GM18520 (cell line): ENCODE data around the gene GPRIN2.
"Not testable (repeated sequence)": the region's sequence is repeated elsewhere in the genome, so short reads cannot be mapped to it uniquely, and the experiment has no call there.

Source experiments
- ATAC-seq: cut with Tn5 transposase; IDR thresholded peaks from one replicate; pipeline ENCODE4 v1.9.1; 2021; ENCODE audit not compliant: unreplicated experiment

Gene GPRIN2

GRCh38 chr10:46570655-46571054 lies 14.2 kb upstream of the GPRIN2 start:
- ATAC-seq: not testable (repeated sequence)

- ATAC-seq: not testable (repeated sequence)
Measured at GRCh38 chr10:46567151-46567550, 10.7 kb upstream of the GPRIN2 start.

- peak; percentile 55 for ATAC-seq
Measured at GRCh38 chr10:46565591-46566332, 9.3 kb upstream of the GPRIN2 start.

GRCh38 chr10:46560952-46561351 lies 4.5 kb upstream of the GPRIN2 start:
- ATAC-seq: no peak

- ATAC-seq: no peak
Measured at GRCh38 chr10:46560381-46560780, 3.9 kb upstream of the GPRIN2 start.

GRCh38 chr10:46559231-46559671 lies 2.8 kb upstream of the GPRIN2 start:
- no peak for ATAC-seq

GRCh38 chr10:46558392-46559185 lies 2.1 kb upstream of the GPRIN2 start:
- ATAC-seq: no peak

GRCh38 chr10:46558122-46558391 lies 1.6 kb upstream of the GPRIN2 start:
- ATAC-seq: no peak

- ATAC-seq: no peak
Measured at GRCh38 chr10:46557319-46558121, 1.1 kb upstream of the GPRIN2 start.

GRCh38 chr10:46555713-46556514 lies 544 bp downstream of the GPRIN2 start:
- no peak for ATAC-seq

GRCh38 chr10:46555366-46555712 lies 1.1 kb downstream of the GPRIN2 start:
- ATAC-seq: no peak

- no peak for ATAC-seq
Measured at GRCh38 chr10:46554166-46554781, 2.2 kb downstream of the GPRIN2 start.

- ATAC-seq: no peak
Measured at GRCh38 chr10:46553238-46554049, 3.0 kb downstream of the GPRIN2 start.

- ATAC-seq: no peak
Measured at GRCh38 chr10:46552526-46553237, 3.8 kb downstream of the GPRIN2 start.

GRCh38 chr10:46551701-46552525 lies 4.5 kb downstream of the GPRIN2 start:
- ATAC-seq: no peak

GRCh38 chr10:46550795-46551700 lies 5.4 kb downstream of the GPRIN2 start:
- ATAC-seq: no peak
